K562 (cell line): ENCODE measurements around the gene HEXIM2. TPM values are rescaled to one million over a fixed set of nuclear protein-coding genes. Genes with fewer than 3 reads are reported as not detected.
A peak's percentile ranks its signal among the peaks of the same experiment; 100 is the strongest.

Experiments used
- CTCF ChIP-seq, 3 experiments: IDR thresholded peaks in 2 of 3; conservative IDR thresholded peaks in 1 of 3; 2 replicates each; pipeline ENCODE4 v1.5.1; 2011 to 2012; ENCODE audit warnings: low read length in 3 of 3, mild to moderate bottlenecking in 3 of 3, control low read depth in 2 of 3, improper control_type of control experiment in 1 of 3, inconsistent platforms in 1 of 3, low read depth in 1 of 3, mixed read lengths in 1 of 3, moderate library complexity in 1 of 3; ENCODE audit not compliant: insufficient read depth in 2 of 3
- ELF1 ChIP-seq: fragments of 200-800 bp; sonication (Bioruptor generic); IDR thresholded peaks from 2 replicates; pipeline ENCODE4 v1.6.1; 2016; ENCODE audit warnings: missing genetic modification characterization, missing compliant biosample characterization
- FOXK2 ChIP-seq, 2 experiments: fragments of 450-650 bp; IDR thresholded peaks in 1 of 2; conservative IDR thresholded peaks in 1 of 2; 2 replicates each; pipeline ENCODE4 v1.6.1; 2016; ENCODE audit warnings: low read depth in 2 of 2, mild to moderate bottlenecking in 1 of 2
- IRF9 ChIP-seq: fragments of 450-650 bp; IDR thresholded peaks from 2 replicates; pipeline ENCODE4 v1.6.1; 2016; ENCODE audit warnings: missing biosample characterization, missing genetic modification characterization
- LARP7 ChIP-seq: fragments of 450-650 bp; IDR thresholded peaks from 2 replicates; pipeline ENCODE4 v1.6.1; 2016
- MAFF ChIP-seq: IDR thresholded peaks from 2 replicates; pipeline ENCODE4 v1.6.1; 2012; ENCODE audit warnings: low read length, improper control_type of control experiment
- RCOR1 ChIP-seq, 2 experiments: IDR thresholded peaks; 2 replicates each; pipeline ENCODE4 v1.6.1; 2012; ENCODE audit warnings: low read depth in 2 of 2, low read length in 2 of 2, borderline replicate concordance in 1 of 2, improper control_type of control experiment in 1 of 2
- SMAD4 ChIP-seq: fragments of 250-450 bp; sonication (Bioruptor Pico); conservative IDR thresholded peaks from 2 replicates; pipeline ENCODE4 v1.8.0; 2021; ENCODE audit warnings: inconsistent platforms, mild to moderate bottlenecking, moderate library complexity
- ZBTB11 ChIP-seq, 3 experiments: fragments of 200-800 bp in 1 of 3; fragments of 250-450 bp in 1 of 3; fragments of 450-650 bp in 1 of 3; sonication (Bioruptor Pico) in 1 of 3; sonication (Bioruptor generic) in 1 of 3; formaldehyde crosslinking in 1 of 3; IDR thresholded peaks; 2 replicates each; pipeline versions ENCODE4 v1.6.1 to v1.8.0; 2016 to 2022; ENCODE audit warnings: mild to moderate bottlenecking in 2 of 3, missing genetic modification characterization in 2 of 3, missing compliant biosample characterization in 1 of 3, moderate library complexity in 1 of 3
- ZFPM2 ChIP-seq: fragments of 250-450 bp; sonication (Bioruptor Pico); IDR thresholded peaks from 2 replicates; pipeline ENCODE4 v1.5.1; 2022; ENCODE audit warnings: mild to moderate bottlenecking
- ZNF282 ChIP-seq: sonication (generic); formaldehyde crosslinking; IDR thresholded peaks from 2 replicates; pipeline ENCODE4 v1.8.1; 2023; ENCODE audit warnings: missing genetic modification reagents
- ZNF407 ChIP-seq: fragments of 450-650 bp; IDR thresholded peaks from 2 replicates; pipeline ENCODE4 v1.6.1; 2016; ENCODE audit warnings: low read depth
- ZNF444 ChIP-seq: fragments of 250-450 bp; sonication (Bioruptor Pico); IDR thresholded peaks from 2 replicates; pipeline ENCODE4 v1.4.0; 2020; ENCODE audit warnings: mild to moderate bottlenecking, moderate library complexity
- ZNF57 ChIP-seq: fragments of 450-650 bp; formaldehyde crosslinking; IDR thresholded peaks from 2 replicates; pipeline ENCODE4 v1.4.0; 2020; ENCODE audit warnings: mild to moderate bottlenecking, moderate library complexity
- polyA plus RNA-seq, 8 experiments: library from polyadenylated mRNA; depleted of rRNA in 4 of 8; stranded (reverse) in 5 of 8; unstranded in 3 of 8; fragments of >200 nt; fragmentation: Nextera tagmentation in 2 of 8; fragmentation: Illumina TruSeq in 1 of 8; extraction: Ambion mirVana in 2 of 8; extraction: Trizol in 1 of 8; gene quantifications; 2 replicates each; pipeline versions ENCODE4 v1.2.1 to v1.2.3, GENCODE V29; 2011 to 2014; ENCODE audit warnings: inconsistent platforms in 1 of 8, missing spikeins in 1 of 8
- total RNA-seq, 7 experiments: library from RNA; depleted of rRNA in 6 of 7; stranded (reverse); fragments of >200 nt in 6 of 7; fragmentation: Illumina TruSeq in 2 of 7; extraction: Trizol in 2 of 7; gene quantifications; 2 replicates each; pipeline versions ENCODE4 v1.2.1 to v1.2.3, GENCODE V29; 2011 to 2021; ENCODE audit warnings: low replicate concordance in 1 of 7

Gene HEXIM2
- total and polyA plus RNA-seq, 9 of the 15 experiments (the other 6 are each of a cell fraction or from before 2014, with no cell fraction given): 0.69 to 3.4 (median 1.1) TPM; not detected in 2

GRCh38 chr17:45155029-45155428, 6.6 kb upstream of the HEXIM2 start (continued):
- TF ChIP-seq CTCF (IDR thresholded peaks at IDR 0.05 in 2 of 3, conservative IDR thresholded peaks at IDR 0.05 in 1 of 3; ENCODE audit: insufficient read depth in 2 of 3, low read depth in 1 of 3, low read length in 3 of 3) (peak in 1 of 3 experiments; percentile 12; a peak in 1 of 6 replicates), ZFPM2 (CRISPR knock-in tag) (no peak), SMAD4 (CRISPR knock-in tag) (no peak), ZNF282 (no peak), ZNF57 (CRISPR knock-in tag) (no peak), LARP7 (no peak), FOXK2 (conservative IDR thresholded peaks at IDR 0.05 in 1 of 2, IDR thresholded peaks at IDR 0.05 in 1 of 2; ENCODE audit: low read depth in 2 of 2) (0 out of 4 replicates have a peak, but pooled peaks of 1 of the 2 experiments have one; percentile 15), ELF1 (no peak), RCOR1 (IDR thresholded peaks at IDR 0.05; ENCODE audit: borderline replicate concordance in 1 of 2, low read depth in 2 of 2, low read length in 2 of 2) (no peak), MAFF (no peak), ZNF407 (no peak), ZNF444 (CRISPR knock-in tag) (no peak), IRF9 (no peak), ZBTB11 (CRISPR knock-in tag; IDR thresholded peaks at IDR 0.05) (no peak)
- TF ChIP-seq, all 486 proteins: peak for 4
